ENCODE data around the gene DOCK9.

Gene DOCK9

GRCh38 chr13:98942485-98942884 is 35.4 kb downstream of the DOCK9 start:
- Histone ChIP-seq H3K4me1 (ENCODE audit: control insufficient read depth, insufficient read depth, low read length) (peaks cover 26% of the 10 kb centered on the region), H3K4me3 (ENCODE audit: low read length) (no peak overlapping the region), H3K36me3 (ENCODE audit: control insufficient read depth, insufficient read depth, low read length, severe bottlenecking) (no peaks in the 10 kb centered on the region), H3K9me3 (ENCODE audit: control insufficient read depth, low read length) (no peaks in the 10 kb centered on the region), H3K9ac (ENCODE audit: low read length) (no peak overlapping the region), H3K27me3 (replicated peaks; ENCODE audit: control insufficient read depth, insufficient read depth, low read length) (no peaks in the 10 kb centered on the region)
- no peak for DNase-seq (ENCODE audit: low read depth)

GRCh38 chr13:98941536-98941935 is 36.3 kb downstream of the DOCK9 start:
- Histone ChIP-seq H3K36me3 (ENCODE audit: control insufficient read depth, insufficient read depth, low read length, severe bottlenecking) (no peaks in the 10 kb centered on the region), H3K4me1 (ENCODE audit: control insufficient read depth, insufficient read depth, low read length) (peaks cover 26% of the 10 kb centered on the region), H3K27me3 (replicated peaks; ENCODE audit: control insufficient read depth, insufficient read depth, low read length) (no peaks in the 10 kb centered on the region), H3K9ac (ENCODE audit: low read length) (no peak overlapping the region), H3K9me3 (ENCODE audit: control insufficient read depth, low read length) (no peaks in the 10 kb centered on the region), H3K4me3 (ENCODE audit: low read length) (no peak overlapping the region)
- DNase-seq (ENCODE audit: low read depth), result no peak

GRCh38 chr13:98941126-98941525 is 36.7 kb downstream of the DOCK9 start:
- DNase-seq (ENCODE audit: low read depth), result no peak
- Histone ChIP-seq H3K4me3 (ENCODE audit: low read length) (no peak overlapping the region), H3K9ac (ENCODE audit: low read length) (no peak overlapping the region), H3K27me3 (replicated peaks; ENCODE audit: control insufficient read depth, insufficient read depth, low read length) (no peaks in the 10 kb centered on the region), H3K9me3 (ENCODE audit: control insufficient read depth, low read length) (no peaks in the 10 kb centered on the region), H3K4me1 (ENCODE audit: control insufficient read depth, insufficient read depth, low read length) (peaks cover 26% of the 10 kb centered on the region), H3K36me3 (ENCODE audit: control insufficient read depth, insufficient read depth, low read length, severe bottlenecking) (no peaks in the 10 kb centered on the region)

GRCh38 chr13:98940325-98941001 is 37.4 kb downstream of the DOCK9 start:
- peaks cover 26% of the 10 kb centered on the region for H3K4me1 ChIP-seq (ENCODE audit: control insufficient read depth, insufficient read depth, low read length)
- peak overlapping the region; percentile 38 for H3K4me3 ChIP-seq (ENCODE audit: low read length)
- H3K27me3 ChIP-seq (replicated peaks; ENCODE audit: control insufficient read depth, insufficient read depth, low read length), result no peaks in the 10 kb centered on the region
- H3K9me3 ChIP-seq (ENCODE audit: control insufficient read depth, low read length), result no peaks in the 10 kb centered on the region
- no peak for DNase-seq (ENCODE audit: low read depth)
- no peaks in the 10 kb centered on the region for H3K36me3 ChIP-seq (ENCODE audit: control insufficient read depth, insufficient read depth, low read length, severe bottlenecking)
- no peak overlapping the region for H3K9ac ChIP-seq (ENCODE audit: low read length)

GRCh38 chr13:98939660-98940191 is 38.1 kb downstream of the DOCK9 start:
- Histone ChIP-seq H3K27me3 (replicated peaks; ENCODE audit: control insufficient read depth, insufficient read depth, low read length) (no peaks in the 10 kb centered on the region), H3K4me3 (ENCODE audit: low read length) (peak overlapping the region; percentile 38), H3K36me3 (ENCODE audit: control insufficient read depth, insufficient read depth, low read length, severe bottlenecking) (no peaks in the 10 kb centered on the region), H3K9me3 (ENCODE audit: control insufficient read depth, low read length) (peaks cover 3% of the 10 kb centered on the region), H3K4me1 (ENCODE audit: control insufficient read depth, insufficient read depth, low read length) (peaks cover 26% of the 10 kb centered on the region), H3K9ac (ENCODE audit: low read length) (no peak overlapping the region)
- no peak for DNase-seq (ENCODE audit: low read depth)

GRCh38 chr13:98938801-98939200 is 39.1 kb downstream of the DOCK9 start:
- Histone ChIP-seq H3K9me3 (ENCODE audit: control insufficient read depth, low read length) (peaks cover 12% of the 10 kb centered on the region), H3K9ac (ENCODE audit: low read length) (no peak overlapping the region), H3K4me3 (ENCODE audit: low read length) (no peak overlapping the region), H3K36me3 (ENCODE audit: control insufficient read depth, insufficient read depth, low read length, severe bottlenecking) (no peaks in the 10 kb centered on the region), H3K4me1 (ENCODE audit: control insufficient read depth, insufficient read depth, low read length) (peaks cover 26% of the 10 kb centered on the region), H3K27me3 (replicated peaks; ENCODE audit: control insufficient read depth, insufficient read depth, low read length) (no peaks in the 10 kb centered on the region)
- DNase-seq (ENCODE audit: low read depth), result no peak

- H3K36me3 ChIP-seq (ENCODE audit: control insufficient read depth, insufficient read depth, low read length, severe bottlenecking), result no peaks in the 10 kb centered on the region
- H3K4me1 ChIP-seq (ENCODE audit: control insufficient read depth, insufficient read depth, low read length), result peaks cover 20% of the 10 kb centered on the region
- peaks cover 15% of the 10 kb centered on the region for H3K9me3 ChIP-seq (ENCODE audit: control insufficient read depth, low read length)
- no peak overlapping the region for H3K9ac ChIP-seq (ENCODE audit: low read length)
- DNase-seq (ENCODE audit: low read depth), result peak; percentile 48
- H3K27me3 ChIP-seq (replicated peaks; ENCODE audit: control insufficient read depth, insufficient read depth, low read length), result no peaks in the 10 kb centered on the region
- no peak overlapping the region for H3K4me3 ChIP-seq (ENCODE audit: low read length)
Measured at GRCh38 chr13:98937911-98938381, 39.9 kb downstream of the DOCK9 start.

- H3K36me3 ChIP-seq (ENCODE audit: control insufficient read depth, insufficient read depth, low read length, severe bottlenecking), result no peaks in the 10 kb centered on the region
- peaks cover 15% of the 10 kb centered on the region for H3K9me3 ChIP-seq (ENCODE audit: control insufficient read depth, low read length)
- peaks cover 7% of the 10 kb centered on the region for H3K4me1 ChIP-seq (ENCODE audit: control insufficient read depth, insufficient read depth, low read length)
- H3K4me3 ChIP-seq (ENCODE audit: low read length), result peak overlapping the region; percentile 13
- no peaks in the 10 kb centered on the region for H3K27me3 ChIP-seq (replicated peaks; ENCODE audit: control insufficient read depth, insufficient read depth, low read length)
- no peak for DNase-seq (ENCODE audit: low read depth)
- H3K9ac ChIP-seq (ENCODE audit: low read length), result no peak overlapping the region
Measured at GRCh38 chr13:98934243-98934642, 43.6 kb downstream of the DOCK9 start.

GRCh38 chr13:98930151-98930591 is 47.7 kb downstream of the DOCK9 start:
- H3K4me3 ChIP-seq (ENCODE audit: low read length), result no peak overlapping the region

GRCh38 chr13:98927951-98928927 is 49.6 kb downstream of the DOCK9 start:
- no peak overlapping the region for H3K9ac ChIP-seq (ENCODE audit: low read length)
- H3K27me3 ChIP-seq (replicated peaks; ENCODE audit: control insufficient read depth, insufficient read depth, low read length), result no peaks in the 10 kb centered on the region
- no peaks in the 10 kb centered on the region for H3K9me3 ChIP-seq (ENCODE audit: control insufficient read depth, low read length)
- H3K36me3 ChIP-seq (ENCODE audit: control insufficient read depth, insufficient read depth, low read length, severe bottlenecking), result no peaks in the 10 kb centered on the region
- peak overlapping the region; percentile 46 for H3K4me3 ChIP-seq (ENCODE audit: low read length)
- DNase-seq (ENCODE audit: low read depth), result peak; percentile 64
- H3K4me1 ChIP-seq (ENCODE audit: control insufficient read depth, insufficient read depth, low read length), result peaks cover 26% of the 10 kb centered on the region

More at GRCh38 chr13:98930151-98930591, 47.7 kb downstream of the DOCK9 start:
- DNase-seq (ENCODE audit: low read depth), result no peak
- peaks cover 15% of the 10 kb centered on the region for H3K9me3 ChIP-seq (ENCODE audit: control insufficient read depth, low read length)
- H3K4me1 ChIP-seq (ENCODE audit: control insufficient read depth, insufficient read depth, low read length), result peaks cover 12% of the 10 kb centered on the region
- no peaks in the 10 kb centered on the region for H3K27me3 ChIP-seq (replicated peaks; ENCODE audit: control insufficient read depth, insufficient read depth, low read length)
- no peaks in the 10 kb centered on the region for H3K36me3 ChIP-seq (ENCODE audit: control insufficient read depth, insufficient read depth, low read length, severe bottlenecking)
- no peak overlapping the region for H3K9ac ChIP-seq (ENCODE audit: low read length)

- peaks cover 19% of the 10 kb centered on the region for H3K4me1 ChIP-seq (ENCODE audit: control insufficient read depth, insufficient read depth, low read length)
- no peaks in the 10 kb centered on the region for H3K36me3 ChIP-seq (ENCODE audit: control insufficient read depth, insufficient read depth, low read length, severe bottlenecking)
- H3K4me3 ChIP-seq (ENCODE audit: low read length), result no peak overlapping the region
- no peak for DNase-seq (ENCODE audit: low read depth)
- H3K9ac ChIP-seq (ENCODE audit: low read length), result no peak overlapping the region
- no peaks in the 10 kb centered on the region for H3K27me3 ChIP-seq (replicated peaks; ENCODE audit: control insufficient read depth, insufficient read depth, low read length)
- no peaks in the 10 kb centered on the region for H3K9me3 ChIP-seq (ENCODE audit: control insufficient read depth, low read length)
Measured at GRCh38 chr13:98925949-98926348, 51.9 kb downstream of the DOCK9 start.

Measured in adipocyte (in vitro differentiated cells).